ENCODE results near the gene TFEC.

GRCh38 chr7:115980159-115980558 is 50.4 kb downstream of the TFEC start:
- TF ChIP-seq CTCF (conservative IDR thresholded peaks at IDR 0.05) = no peak
- TF ChIP-seq ZFX (IDR thresholded peaks at IDR 0.05) = no peak
